HTERT RPE-1 (cell line): Measurements from ENCODE around the gene AMIGO1.

Experiments
- in situ Hi-C: fragments of 300-500 bp; cut with MboI; formaldehyde crosslinking; loops from 4 replicates; pipeline ENCODE4 v1.14.3; 2020; ENCODE audit warnings: low sequenced_read_pairs

AMIGO1 gene

DNA sequence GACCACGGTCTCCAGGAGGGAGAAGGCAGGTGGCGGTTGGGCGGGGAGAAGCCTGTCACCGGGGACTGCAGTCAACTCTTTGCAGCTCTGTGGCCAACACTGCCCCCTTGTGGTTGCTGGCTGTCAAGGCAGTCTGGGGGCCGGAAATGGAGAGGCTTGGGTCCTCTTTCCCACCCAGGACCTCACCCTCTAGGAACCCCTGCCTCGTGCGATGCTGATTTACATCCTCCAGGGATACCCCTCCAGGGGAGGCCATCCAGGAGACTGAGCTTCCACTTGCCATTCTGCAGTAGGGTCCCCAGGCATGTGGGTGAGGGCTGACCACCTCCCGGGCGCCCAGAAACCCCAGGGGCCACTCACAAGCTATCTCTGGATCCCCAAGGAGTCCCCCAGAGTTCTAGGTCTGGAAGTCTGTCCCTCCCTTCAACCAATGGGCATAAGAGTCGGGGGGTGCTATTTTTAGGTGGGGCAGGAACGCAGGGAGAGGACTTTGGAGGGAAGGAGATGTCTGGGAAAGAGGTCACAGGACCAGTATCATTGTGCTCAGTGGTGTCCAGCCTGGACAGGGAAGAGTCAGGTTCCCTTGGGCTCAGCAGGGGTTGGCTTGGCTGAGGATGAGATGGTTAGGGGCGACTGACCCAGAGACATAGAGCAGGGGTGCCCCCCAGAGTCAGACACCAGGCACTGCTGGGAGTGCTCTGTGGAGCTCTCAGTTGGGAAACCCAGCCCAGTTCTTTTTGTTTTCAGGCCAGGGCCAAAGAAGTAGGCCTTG, 23.0 kb upstream of the AMIGO1 start:
- in situ Hi-C loops: no loop called here

DNA sequence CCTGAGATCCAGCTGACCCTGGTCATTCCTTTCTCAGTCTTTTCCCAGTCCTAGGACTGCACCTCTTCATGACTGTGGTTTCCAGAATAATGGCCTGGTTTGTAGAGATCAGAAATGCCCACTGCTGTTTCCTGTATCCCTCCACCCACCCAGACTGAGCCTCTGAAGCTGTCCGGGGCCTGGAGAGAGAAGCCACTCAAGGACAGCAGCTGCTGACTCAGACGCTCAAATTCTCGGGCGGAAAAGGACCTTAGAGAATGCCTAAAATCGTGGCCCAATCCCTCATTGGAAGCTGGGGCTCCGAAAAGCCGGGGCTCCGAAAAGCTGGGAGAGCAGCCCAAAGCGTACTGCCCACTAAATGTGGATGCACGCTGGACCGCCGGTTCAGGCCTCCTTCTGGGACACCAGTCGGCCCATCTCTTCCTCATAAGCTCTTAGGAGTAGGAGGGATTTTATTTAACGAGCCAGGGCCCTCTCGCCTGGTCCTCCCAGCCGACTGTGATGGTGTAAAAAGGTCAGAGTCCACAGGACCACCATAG, 22.4 kb upstream of the AMIGO1 start:
- in situ Hi-C loops: no loop called here

- in situ Hi-C loops: no loop called here
Measured at GRCh38 chr1:109531380-109531779, 21.9 kb upstream of the AMIGO1 start.

DNA sequence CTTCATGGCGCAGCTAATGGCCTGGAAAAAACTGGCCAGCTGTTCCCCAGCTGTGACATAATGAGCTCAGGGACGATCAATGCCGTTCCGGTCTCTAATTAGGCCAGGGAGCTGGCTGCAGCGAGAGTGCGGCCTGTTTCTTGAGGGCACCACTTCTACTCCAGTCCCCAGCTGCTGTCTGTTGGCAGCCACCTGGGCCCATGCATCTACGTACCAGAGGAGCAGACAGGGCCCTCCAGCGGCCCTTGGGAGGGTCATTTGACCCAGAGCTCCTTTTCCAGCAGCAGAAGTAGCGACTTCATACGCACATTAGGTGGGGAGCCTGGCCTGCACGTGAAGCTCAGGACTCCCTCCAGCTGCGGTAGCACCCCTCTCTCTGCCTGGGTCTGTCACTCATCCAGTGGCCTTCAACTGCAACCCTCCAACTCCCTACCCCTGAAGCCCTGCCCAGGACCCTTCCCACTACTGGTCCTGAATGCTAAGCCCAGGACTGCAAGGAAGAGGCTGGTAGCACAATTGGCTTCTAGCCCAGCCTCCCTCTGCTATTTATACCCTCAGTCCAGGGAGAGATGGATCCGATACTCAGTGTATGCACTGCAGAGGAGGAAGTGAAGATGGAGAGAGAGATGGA, 21.0 kb upstream of the AMIGO1 start:
- in situ Hi-C loops: no loop called here

DNA sequence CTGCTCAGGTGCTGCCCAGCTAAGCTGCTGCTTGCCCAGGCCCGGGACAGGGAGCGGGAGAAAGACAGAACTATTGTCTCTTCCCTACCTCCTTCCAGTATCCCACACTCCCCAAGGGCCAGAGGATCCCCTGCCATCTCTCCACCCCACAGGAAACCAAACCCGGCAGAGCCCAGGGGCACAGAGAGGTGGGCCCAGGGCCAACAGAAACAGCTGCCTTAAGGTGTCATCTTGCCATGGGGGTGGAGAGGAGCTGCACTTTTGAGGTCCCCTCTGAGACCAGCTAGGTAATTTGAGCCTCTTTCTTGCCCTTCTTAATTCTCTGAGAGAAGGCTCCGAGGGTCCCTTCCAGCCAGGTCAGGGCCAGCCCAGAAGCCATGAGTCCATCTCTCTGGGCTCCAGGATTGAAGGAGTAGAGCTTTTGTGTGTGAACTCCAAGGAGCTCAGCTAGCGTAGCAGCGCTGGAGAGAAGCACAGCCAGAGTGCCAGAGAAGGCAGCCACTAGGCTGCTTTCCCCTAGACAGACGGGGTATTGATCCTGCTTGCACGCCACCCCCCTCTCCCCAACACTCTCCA, 20.4 kb upstream of the AMIGO1 start:
- in situ Hi-C loops: no loop called here

DNA sequence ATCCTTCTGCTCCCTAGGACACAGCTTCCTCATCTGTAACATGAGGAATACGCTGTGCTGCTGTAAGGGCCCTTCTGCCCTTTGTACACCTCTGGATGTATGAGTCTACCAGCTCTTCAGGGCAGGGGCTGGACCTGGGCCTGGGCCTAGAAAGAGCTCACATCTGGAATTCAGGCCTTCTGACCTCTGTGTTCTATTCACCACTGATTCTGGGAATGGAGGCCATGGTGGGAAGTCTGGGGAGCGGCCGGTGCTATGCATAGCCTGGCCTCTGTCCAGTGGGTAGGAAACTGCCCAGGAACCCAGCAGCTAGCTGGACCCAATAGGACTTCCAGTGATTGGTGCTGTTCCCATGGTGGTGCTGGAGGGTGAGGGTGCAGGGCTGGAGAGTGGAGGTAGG, 19.2 kb upstream of the AMIGO1 start:
- in situ Hi-C loops: no loop called here

GRCh38 chr1:109527846-109528695, 18.5 kb upstream of the AMIGO1 start:
- in situ Hi-C loops: no loop called here

DNA sequence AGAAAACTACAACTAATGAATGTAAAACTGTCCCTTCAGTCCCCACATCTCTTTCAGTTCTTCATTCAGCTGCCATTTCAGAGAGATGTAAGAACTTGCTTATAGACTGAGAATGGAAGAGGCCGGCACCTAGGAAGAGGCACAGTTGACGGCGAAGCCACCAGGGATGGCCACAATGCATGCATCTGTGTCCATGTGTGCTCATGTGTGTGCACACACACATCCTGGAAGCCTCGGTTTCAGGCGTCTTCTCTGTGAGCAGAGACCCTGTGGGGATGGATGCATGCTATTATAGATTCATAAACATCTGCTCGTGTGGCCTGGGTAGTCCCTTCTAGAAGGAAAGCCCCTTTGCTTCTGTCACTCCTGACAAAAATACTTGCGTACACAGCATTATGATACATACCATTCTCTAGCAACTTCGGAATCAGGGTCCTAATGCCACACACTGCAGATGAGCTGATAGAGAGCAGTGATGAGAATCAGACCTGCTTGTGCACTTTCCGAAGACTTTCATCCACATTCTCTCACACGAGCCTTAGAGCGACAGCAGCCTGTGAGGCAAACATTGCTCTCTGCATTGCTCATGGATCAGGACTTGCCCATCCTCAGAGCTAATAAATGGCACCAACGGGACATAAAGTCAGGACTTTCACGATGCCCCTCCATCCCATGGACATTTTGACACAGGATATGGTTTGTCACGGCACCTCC, 17.7 kb upstream of the AMIGO1 start:
- in situ Hi-C loops: no loop called here

DNA sequence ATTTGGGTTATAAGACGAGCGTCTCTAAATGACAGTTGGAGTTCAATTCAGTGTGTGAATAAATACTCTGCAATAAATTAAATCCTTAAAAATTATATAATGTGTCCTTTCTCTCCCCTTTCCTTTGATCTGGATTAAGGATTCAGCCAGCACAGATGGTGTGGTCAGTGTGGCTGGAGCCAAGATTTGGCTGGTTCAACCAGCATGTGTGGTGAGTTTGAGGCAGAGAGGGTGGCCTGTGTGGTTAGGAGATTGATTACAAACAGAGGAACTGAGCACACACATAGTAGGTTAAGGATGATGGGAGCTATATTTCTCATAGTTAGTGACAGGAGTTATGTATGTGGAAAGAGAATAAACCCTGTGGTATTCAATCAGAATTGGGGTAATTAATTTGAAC, 14.2 kb upstream of the AMIGO1 start:
- in situ Hi-C loops: no loop called here

DNA sequence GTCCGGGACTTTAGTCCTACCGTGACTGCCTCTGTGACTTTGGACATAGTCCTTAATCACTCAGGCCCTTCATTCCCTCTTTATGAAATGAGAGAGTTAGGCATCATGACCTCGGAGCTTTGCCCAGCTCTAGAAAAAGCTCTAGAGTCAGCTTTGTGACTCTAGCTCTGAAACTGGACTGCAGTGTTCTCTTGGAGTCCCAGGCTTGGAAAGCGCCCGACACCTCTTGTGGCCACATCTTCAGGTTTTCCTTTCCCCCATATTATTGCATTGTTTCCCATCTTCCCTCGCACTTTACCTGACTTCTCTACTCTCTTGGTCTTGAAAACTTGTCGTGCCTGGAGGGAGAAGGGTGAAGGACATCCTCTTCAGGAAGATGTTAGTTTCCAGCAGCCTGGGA, 12.5 kb upstream of the AMIGO1 start:
- in situ Hi-C loops: no loop called here

- in situ Hi-C loops: no loop called here
Measured at GRCh38 chr1:109521002-109521951, 11.8 kb upstream of the AMIGO1 start.

GRCh38 chr1:109517337-109517736, 7.8 kb upstream of the AMIGO1 start:
- in situ Hi-C loops: no loop called here

GRCh38 chr1:109516872-109517271, 7.3 kb upstream of the AMIGO1 start:
- in situ Hi-C loops: no loop called here

DNA sequence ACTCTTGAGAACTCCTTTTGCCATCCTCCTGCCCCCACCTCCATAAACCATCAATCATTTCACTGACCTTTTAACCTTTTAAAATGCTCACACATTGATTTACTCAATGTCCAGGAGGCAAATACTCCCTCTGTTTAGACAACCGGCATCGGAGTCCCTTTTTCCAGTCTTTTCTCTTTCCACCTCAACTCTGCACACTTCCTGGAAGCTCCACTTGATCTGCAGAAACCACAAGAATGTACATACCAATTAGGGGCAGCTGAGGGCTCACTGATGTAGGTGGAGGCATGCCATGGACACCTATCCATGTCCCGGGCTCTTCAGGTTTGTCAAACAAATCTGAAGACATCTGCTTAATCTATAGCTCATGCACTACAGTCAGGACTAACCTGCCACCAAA, 5.3 kb upstream of the AMIGO1 start:
- in situ Hi-C loops: no loop called here

DNA sequence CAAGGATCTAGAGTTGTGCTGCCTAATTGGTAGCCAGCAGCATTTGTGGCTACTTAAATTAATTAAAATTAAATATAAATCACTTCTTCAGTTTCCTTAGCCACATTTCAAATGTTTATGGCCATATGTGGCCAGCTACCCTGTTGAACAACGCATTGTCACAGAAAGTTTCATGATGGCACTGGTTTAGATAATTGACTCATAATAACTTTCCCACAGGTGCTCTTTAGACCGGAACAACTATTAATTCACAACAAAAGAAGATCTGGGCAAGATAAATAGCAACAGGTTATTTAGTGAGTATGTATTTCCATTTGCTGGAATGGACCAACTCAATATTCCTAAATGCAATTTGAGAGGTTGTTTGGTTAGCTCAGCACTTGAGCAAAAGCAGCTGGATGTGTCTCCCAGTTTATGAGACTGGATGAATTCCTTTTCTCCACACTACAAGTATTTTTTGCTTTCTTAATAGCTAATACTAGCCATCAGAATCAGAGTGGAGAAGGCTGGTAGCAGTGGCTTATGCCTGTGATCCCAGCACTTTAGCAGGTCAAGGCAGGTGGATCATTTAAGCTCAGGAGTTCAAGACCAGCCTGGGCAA, 3.7 kb upstream of the AMIGO1 start:
- in situ Hi-C loops: no loop called here

DNA sequence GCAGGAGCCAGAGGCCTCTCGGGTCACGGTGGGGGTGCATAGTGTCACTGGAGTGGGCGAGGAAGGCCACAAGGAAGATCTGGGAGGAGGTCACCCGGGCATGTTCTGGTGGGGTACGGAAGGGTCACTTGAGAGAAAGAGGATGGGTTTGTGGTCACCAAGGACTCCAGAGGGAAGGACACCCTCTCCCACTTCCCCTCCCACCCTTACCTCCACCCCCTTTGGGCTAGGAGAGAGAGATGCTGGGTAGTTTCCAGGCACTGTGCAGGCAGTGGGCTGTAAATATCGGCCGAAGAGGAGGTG, 703 bp downstream of the AMIGO1 start:
- in situ Hi-C loops: no loop called here

DNA sequence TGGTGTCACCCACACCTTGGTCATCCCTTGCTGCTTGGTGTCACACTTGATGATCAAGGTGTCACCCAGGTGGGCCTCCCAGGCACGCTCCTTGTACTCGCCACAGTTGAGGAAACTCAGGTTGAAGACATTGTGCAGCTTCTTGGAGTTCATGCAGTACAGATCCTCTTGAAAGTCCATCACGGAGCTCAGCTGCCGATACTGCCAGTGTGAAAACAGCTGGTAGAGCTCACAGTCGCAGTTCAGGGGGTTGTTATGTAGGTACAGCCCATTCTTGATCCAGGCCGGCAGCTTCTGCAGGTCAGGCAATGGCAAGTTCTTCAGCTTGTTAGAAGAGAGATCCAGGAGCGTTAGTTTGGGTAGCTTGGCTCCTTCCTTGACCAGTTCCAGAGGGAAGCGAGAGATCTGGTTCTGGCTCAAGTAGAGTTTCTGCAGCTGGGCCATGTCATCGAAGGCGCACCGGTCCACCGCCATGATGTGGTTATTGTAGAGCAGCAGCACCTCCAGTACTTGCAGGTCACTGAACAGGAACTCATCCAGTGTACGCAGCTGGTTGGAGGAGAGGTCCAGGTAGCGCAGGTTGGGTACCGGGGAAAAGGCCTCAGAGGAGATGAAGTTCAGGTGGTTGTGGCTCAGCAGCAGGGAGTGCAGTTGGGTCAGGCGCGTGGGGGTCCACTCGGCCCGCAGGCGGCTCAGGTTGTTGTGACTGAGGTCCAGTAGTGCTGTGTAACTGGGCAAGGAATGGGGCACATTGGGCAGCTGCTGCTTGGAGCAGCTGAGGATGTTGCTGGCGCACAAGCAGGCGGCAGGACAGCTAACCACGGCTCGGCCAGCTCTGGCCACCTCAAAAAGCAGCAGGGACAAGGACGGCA, 1.3 kb downstream of the AMIGO1 start:
- in situ Hi-C loops: no loop called here

DNA sequence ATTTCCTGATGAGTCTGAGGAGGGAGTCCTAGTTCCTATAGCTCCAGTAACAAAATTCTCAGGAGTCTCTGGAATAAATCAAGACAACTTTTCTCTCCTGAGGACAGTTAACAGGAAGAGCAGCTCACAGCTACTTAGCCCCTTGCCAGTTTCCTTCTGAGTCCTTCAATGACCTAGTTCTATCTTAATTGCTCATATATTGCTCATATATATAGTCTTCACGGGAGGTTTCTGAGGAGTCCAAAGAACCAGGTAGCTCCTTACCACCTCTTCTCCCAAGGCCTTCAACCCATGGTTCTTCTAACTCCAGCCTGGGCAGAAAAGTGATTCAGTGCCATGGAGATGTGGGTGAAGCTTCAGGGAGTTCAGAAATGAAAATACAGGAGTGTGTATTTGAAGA, 4.6 kb downstream of the AMIGO1 start:
- in situ Hi-C loops: no loop called here
